Progenitor cell of endocrine pancreas (in vitro differentiated cells): Measurements from ENCODE around the gene IFI27L1. TPM values are rescaled to one million over a fixed set of nuclear protein-coding genes. Genes with fewer than 3 reads are reported as not detected.

ENCODE experiments used
- DNase-seq: peaks from one replicate; pipeline ENCODE4 v3.0.0; 2021; ENCODE audit warnings: low spot score; ENCODE audit not compliant: unreplicated experiment
- H3K27ac Mint-ChIP-seq: 2 replicates; pipeline ENCODE4 v1.8.0; 2021; ENCODE audit warnings: mild to moderate bottlenecking, moderate library complexity, mixed read lengths
- H3K27me3 Mint-ChIP-seq: 2 replicates; pipeline ENCODE4 v1.8.0; 2021; ENCODE audit warnings: mixed read lengths
- H3K36me3 Mint-ChIP-seq: 2 replicates; pipeline ENCODE4 v1.8.0; 2022; ENCODE audit warnings: mixed read lengths; ENCODE audit not compliant: insufficient read depth
- H3K4me1 Mint-ChIP-seq: 2 replicates; pipeline ENCODE4 v1.8.0; 2021; ENCODE audit warnings: low read depth, mixed read lengths
- H3K4me3 Mint-ChIP-seq: 2 replicates; pipeline ENCODE4 v1.8.0; 2021; ENCODE audit warnings: low read depth, mild to moderate bottlenecking, moderate library complexity, mixed read lengths
- H3K9me3 Mint-ChIP-seq: 2 replicates; pipeline ENCODE4 v1.8.0; 2021; ENCODE audit warnings: low read depth, mixed read lengths
- total RNA-seq: library from RNA; stranded (reverse); gene quantifications from 2 replicates; pipeline ENCODE4 v1.2.1, GENCODE V29; 2021
- TF ChIP-seq, protein P1 (sequence below): fragments of 200-600 bp; sonication (generic); IDR thresholded peaks from one replicate; pipeline ENCODE4 v1.5.0; 2021; ENCODE audit warnings: antibody characterized with exemption, mild to moderate bottlenecking; ENCODE audit not compliant: unreplicated experiment

The IFI27L1 gene
- total RNA-seq, 1 donor from 2014 or later = 28.9 TPM

DNA sequence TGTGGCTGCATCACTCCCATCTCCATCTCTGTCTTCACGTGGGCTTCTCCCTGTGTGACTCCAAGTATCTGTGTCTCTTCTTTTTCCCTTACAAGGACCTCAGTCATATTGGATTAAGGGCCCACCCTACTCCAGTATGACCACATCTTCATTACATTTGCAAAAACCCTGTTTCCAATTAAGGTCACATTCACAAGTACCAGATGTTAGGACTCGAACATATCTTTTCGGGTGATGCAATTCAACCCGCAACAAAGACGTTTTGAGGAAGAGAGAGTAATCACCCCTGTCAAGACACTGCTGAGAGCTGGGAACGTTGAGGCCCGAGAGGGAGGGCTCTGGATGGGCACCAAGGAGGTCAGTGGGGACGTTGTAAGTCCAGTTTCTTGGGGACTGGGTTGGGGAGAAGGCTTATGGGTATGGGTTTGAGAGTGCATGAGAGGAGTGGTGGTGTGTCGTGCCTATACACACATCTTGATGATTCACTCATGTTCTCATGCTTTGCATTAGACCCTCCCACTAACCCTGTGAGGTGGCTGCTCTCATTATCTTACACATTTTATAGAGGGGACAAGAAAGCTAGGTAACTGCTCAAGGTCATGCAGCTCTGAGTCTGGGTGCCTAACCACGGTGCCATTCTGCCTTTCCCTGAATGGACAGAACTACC lies 17.3 kb downstream of the IFI27L1 start:
- peaks cover 2% of the 10 kb centered on the region for H3K4me1 Mint-ChIP-seq
- TF ChIP-seq, protein P1, sequence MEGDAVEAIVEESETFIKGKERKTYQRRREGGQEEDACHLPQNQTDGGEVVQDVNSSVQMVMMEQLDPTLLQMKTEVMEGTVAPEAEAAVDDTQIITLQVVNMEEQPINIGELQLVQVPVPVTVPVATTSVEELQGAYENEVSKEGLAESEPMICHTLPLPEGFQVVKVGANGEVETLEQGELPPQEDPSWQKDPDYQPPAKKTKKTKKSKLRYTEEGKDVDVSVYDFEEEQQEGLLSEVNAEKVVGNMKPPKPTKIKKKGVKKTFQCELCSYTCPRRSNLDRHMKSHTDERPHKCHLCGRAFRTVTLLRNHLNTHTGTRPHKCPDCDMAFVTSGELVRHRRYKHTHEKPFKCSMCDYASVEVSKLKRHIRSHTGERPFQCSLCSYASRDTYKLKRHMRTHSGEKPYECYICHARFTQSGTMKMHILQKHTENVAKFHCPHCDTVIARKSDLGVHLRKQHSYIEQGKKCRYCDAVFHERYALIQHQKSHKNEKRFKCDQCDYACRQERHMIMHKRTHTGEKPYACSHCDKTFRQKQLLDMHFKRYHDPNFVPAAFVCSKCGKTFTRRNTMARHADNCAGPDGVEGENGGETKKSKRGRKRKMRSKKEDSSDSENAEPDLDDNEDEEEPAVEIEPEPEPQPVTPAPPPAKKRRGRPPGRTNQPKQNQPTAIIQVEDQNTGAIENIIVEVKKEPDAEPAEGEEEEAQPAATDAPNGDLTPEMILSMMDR = no peak
- no peak overlapping the region for H3K4me3 Mint-ChIP-seq
- DNase-seq = no peak
- no peaks in the 10 kb centered on the region for H3K9me3 Mint-ChIP-seq
- no peaks in the 10 kb centered on the region for H3K27me3 Mint-ChIP-seq
- H3K27ac Mint-ChIP-seq = no peak overlapping the region
- H3K36me3 Mint-ChIP-seq = peaks cover 2% of the 10 kb centered on the region

DNA sequence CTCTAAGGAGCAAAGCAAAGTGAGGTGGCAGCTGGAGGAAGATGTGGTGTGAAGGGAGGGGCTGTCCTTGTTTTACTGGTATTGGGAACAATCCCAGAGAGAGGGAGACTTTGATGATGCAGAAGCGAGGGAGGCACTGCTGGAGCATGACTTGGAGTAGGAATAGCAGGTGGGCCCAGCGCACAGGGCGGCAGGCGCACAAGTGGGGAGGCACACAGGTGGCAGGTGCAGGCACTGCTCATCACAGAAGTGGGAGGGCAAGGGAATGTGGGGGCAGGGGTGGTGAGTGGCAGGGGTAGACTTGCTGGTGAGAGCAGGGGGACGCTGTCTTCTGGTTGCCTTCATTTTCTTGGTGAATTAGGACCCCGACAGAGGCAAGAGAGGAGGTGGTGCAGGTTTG lies 17.9 kb downstream of the IFI27L1 start:
- no peaks in the 10 kb centered on the region for H3K27me3 Mint-ChIP-seq
- H3K4me3 Mint-ChIP-seq = no peak overlapping the region
- no peaks in the 10 kb centered on the region for H3K9me3 Mint-ChIP-seq
- TF ChIP-seq, protein P1 = no peak
- H3K27ac Mint-ChIP-seq = no peak overlapping the region
- H3K4me1 Mint-ChIP-seq = peaks cover 2% of the 10 kb centered on the region
- peaks cover 2% of the 10 kb centered on the region for H3K36me3 Mint-ChIP-seq
- no peak for DNase-seq

DNA sequence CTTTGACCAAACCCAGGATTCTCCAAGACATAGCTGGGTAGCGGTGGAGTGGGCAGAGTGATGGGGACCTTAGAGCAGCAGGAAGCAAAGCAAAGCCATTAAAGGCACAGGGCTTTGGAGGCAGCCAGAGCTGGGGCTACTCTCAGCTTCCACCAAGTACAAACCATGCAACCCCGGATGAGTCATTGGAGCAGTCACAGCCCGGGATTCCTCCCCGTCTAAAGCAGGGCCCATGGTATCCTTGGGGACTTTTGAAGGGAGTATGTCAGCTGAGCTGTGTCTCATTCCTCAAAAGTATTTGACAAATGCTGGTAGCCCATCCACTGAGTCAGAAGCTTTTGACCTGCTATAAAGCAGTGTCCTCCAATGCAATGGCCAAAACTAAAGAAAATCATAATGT lies 19.7 kb downstream of the IFI27L1 start:
- no peak overlapping the region for H3K27ac Mint-ChIP-seq
- no peak overlapping the region for H3K4me3 Mint-ChIP-seq
- TF ChIP-seq, protein P1 = no peak
- no peak for DNase-seq
- H3K9me3 Mint-ChIP-seq = no peaks in the 10 kb centered on the region
- peaks cover 2% of the 10 kb centered on the region for H3K4me1 Mint-ChIP-seq
- H3K36me3 Mint-ChIP-seq = peaks cover 2% of the 10 kb centered on the region
- H3K27me3 Mint-ChIP-seq = no peaks in the 10 kb centered on the region

DNA sequence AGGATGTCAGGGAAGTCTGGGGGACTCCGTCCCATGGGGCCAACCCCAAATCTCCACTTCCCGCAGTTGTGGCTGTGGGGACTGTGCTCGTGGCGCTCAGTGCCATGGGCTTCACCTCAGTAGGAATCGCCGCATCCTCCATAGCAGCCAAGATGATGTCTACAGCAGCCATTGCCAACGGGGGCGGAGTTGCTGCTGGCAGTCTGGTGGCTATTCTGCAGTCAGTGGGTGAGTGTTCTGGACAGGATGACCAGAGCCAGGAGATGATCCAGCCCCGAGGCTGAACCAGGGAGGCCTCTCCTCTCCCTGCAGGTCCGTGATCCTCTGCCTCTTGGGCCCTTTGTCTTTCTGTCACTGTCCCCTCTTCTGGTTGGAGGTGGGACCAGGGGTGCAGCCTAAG lies 20.6 kb downstream of the IFI27L1 start:
- TF ChIP-seq, protein P1 = no peak
- Mint-ChIP-seq H3K4me1 (peaks cover 2% of the 10 kb centered on the region), H3K4me3 (no peak overlapping the region), H3K36me3 (peaks cover 2% of the 10 kb centered on the region), H3K27ac (no peak overlapping the region), H3K9me3 (no peaks in the 10 kb centered on the region), H3K27me3 (no peaks in the 10 kb centered on the region)
- DNase-seq = no peak

DNA sequence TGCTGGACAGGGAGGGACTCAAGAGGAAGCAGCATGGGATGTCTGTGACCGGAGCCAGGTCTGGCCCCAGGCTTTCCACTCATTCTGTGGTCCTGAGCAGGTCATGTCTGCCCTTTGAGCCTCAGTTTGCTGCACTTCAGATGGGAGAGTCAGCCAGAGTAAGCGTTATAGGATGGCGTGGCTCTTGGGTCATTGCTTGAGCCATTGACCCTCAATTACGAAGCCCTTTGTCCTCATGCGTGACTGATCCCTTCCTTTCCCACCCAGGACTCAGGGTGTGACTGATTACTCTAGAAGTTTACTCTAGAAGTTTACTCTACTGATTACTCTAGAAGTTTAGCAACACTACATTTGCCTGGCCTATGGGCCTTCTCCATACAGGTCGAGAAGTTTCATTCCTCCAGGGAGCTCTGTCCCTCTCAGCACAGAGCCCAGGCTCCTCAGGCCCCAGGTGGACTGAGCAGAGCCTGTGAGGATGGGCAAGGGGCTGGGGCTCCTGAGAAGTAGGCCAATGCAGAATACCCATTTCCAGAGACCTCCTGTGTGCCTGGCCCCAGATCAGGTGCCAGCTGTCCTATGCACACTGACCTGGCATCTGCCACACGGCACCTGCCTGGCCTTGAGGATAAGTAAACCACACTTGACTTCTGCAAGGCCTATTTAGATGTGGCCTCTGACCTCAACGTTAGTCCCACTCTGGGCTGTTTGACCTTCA lies 21.8 kb downstream of the IFI27L1 start:
- Mint-ChIP-seq H3K9me3 (no peaks in the 10 kb centered on the region), H3K27ac (no peak overlapping the region), H3K4me1 (peaks cover 2% of the 10 kb centered on the region), H3K36me3 (peaks cover 2% of the 10 kb centered on the region), H3K4me3 (no peak overlapping the region), H3K27me3 (no peaks in the 10 kb centered on the region)
- DNase-seq = no peak
- TF ChIP-seq, protein P1 = no peak
